Subcutaneous preadipocyte (primary cell): ENCODE data around the gene TRIM48. TPM values are rescaled to one million over a fixed set of nuclear protein-coding genes. Genes with fewer than 3 reads are reported as not detected.

ENCODE experiments used
- small RNA-seq: library from RNA; depleted of rRNA; stranded (forward); fragments of <200 nt; gene quantifications from one replicate; pipeline ENCODE3, GENCODE V24; 2012
- total RNA-seq: library from RNA; depleted of rRNA; stranded (reverse); fragments of >200 nt; gene quantifications from 2 replicates; pipeline ENCODE4 v1.2.3, GENCODE V29; 2012

The TRIM48 gene, protein sequence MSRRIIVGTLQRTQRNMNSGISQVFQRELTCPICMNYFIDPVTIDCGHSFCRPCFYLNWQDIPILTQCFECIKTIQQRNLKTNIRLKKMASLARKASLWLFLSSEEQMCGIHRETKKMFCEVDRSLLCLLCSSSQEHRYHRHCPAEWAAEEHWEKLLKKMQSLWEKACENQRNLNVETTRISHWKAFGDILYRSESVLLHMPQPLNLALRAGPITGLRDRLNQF
- not detected in 2 replicates for total RNA-seq

DNA sequence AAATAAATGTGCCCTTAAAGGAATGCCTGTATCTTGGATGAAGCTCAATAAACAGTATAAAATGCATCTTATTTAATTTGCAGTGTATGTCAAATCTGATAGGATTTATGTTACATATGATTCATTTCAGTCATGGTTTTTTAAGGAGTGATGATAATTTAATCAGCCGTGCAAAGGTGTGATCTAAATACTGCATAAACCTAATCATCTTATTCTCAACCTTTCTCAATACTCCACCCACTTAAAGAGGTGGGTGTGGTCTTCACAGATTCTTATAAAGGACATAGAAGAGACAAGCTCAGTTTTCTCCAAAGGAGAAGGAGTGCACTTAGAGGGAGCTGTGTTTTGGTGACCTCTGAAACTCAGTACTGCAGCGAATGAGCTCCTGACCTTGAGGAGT, at the start of gene TRIM48:
TSS of gene TRIM48 (plus strand) at position 301 of the 400 bp plus-strand sequence. CDS start 113 bp downstream, outside the sequence.

Small RNA genes within 50 kb of the gene (small RNA-seq; reads per million reads assigned to genes)
- gene AP005597.4, result not detected

Other genes starting within 250 kb of the TRIM48 start
- gene OR4A16, start 81.0 kb downstream of the TRIM48 start, total RNA-seq, result not detected in 2 replicates
- not detected in 2 replicates for gene OR4A15, start 105.8 kb downstream of the TRIM48 start, total RNA-seq